Astrocyte of the spinal cord (primary cell): ENCODE measurements around the gene ADORA2A.

Experiments used
- DNase-seq: peaks from one replicate; pipeline ENCODE4 v3.0.0; 2011; ENCODE audit warnings: low read depth, low spot score
- H3K4me3 ChIP-seq: 2 replicates; pipeline ENCODE4 v1.5.1; 2011; ENCODE audit warnings: low read depth, mild to moderate bottlenecking, low read length, moderate library complexity
- CTCF ChIP-seq: IDR thresholded peaks from 2 replicates; pipeline ENCODE4 v1.5.1; 2012; ENCODE audit warnings: low read depth, mild to moderate bottlenecking, low read length, inconsistent platforms
- in situ Hi-C: cut with HindIII; loops from 2 replicates; pipeline ENCODE4 v1.10.0; 2017; ENCODE audit warnings: low sequenced_read_pairs

The ADORA2A gene

GRCh38 chr22:24440718-24441405 is 13.5 kb downstream of the ADORA2A start:
- TF ChIP-seq CTCF: no peak
- in situ Hi-C loops: no loop called here
- H3K4me3 ChIP-seq: no peak overlapping the region
- DNase-seq: no peak

GRCh38 chr22:24441406-24442351 is 14.3 kb downstream of the ADORA2A start:
- no peak for DNase-seq
- in situ Hi-C loops: no loop called here
- TF ChIP-seq CTCF: no peak
- H3K4me3 ChIP-seq: no peak overlapping the region

GRCh38 chr22:24442352-24442744 is 14.9 kb downstream of the ADORA2A start:
- in situ Hi-C loops: no loop called here
- H3K4me3 ChIP-seq: no peak overlapping the region
- DNase-seq: no peak

GRCh38 chr22:24443668-24444067 is 16.3 kb downstream of the ADORA2A start:
- DNase-seq: no peak
- no peak for TF ChIP-seq CTCF
- no peak overlapping the region for H3K4me3 ChIP-seq
- in situ Hi-C loops: no loop called here

More at GRCh38 chr22:24442352-24442744, 14.9 kb downstream of the ADORA2A start:
- no peak for TF ChIP-seq CTCF

- no peak for TF ChIP-seq CTCF
- no peak overlapping the region for H3K4me3 ChIP-seq
- in situ Hi-C loops: no loop called here
- DNase-seq: no peak
Measured at GRCh38 chr22:24444251-24444650, 16.9 kb downstream of the ADORA2A start.

GRCh38 chr22:24444729-24445466 is 17.5 kb downstream of the ADORA2A start:
- H3K4me3 ChIP-seq: no peak overlapping the region
- no peak for TF ChIP-seq CTCF
- no peak for DNase-seq
- in situ Hi-C loops: no loop called here
